Measurements from ENCODE around the gene CDH5.

CDH5 gene

DNA sequence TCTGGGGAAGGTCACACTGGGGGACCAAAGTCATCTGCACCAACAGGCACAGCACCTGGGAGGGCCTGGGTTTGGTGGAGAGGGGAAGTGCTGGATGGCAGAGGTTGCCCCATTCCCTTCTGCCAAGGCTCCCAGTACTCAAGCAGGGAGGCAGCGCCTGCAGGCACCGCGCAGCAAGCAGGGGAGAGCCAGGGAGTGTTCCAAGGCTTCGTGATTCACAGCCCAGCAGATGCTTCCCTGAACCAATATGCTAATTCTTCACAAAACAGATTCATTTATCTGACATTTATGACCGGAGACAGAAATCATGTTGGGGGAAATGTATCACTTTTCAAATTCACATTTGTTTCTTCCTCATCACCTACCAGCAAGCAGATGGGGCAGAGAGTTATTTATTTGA, 13.4 kb upstream of the CDH5 start:
- no peak for DNase-seq (ENCODE audit: extremely low spot score)
- CTCF ChIA-PET, result interaction anchor here (9.2 kb wide), 1 partner anchor 12 kb away, joined by 134 read pairs; no protein-coding TSS in a partner anchor
- POLR2A ChIA-PET, result no interaction called here
- no peak for TF ChIP-seq CTCF (IDR thresholded peaks at IDR 0.05; ENCODE audit: control extremely low read depth, extremely low read depth, low read depth, missing control alignments)

- no peak for DNase-seq (ENCODE audit: extremely low spot score)
- POLR2A ChIA-PET, result no interaction called here
- TF ChIP-seq CTCF (IDR thresholded peaks at IDR 0.05; ENCODE audit: control extremely low read depth, extremely low read depth, low read depth, missing control alignments), result no peak
- CTCF ChIA-PET, result interaction anchor here (1.0 to 9.2 kb wide), 9 partner anchors 9 to 235 kb away, joined by 3 to 134 read pairs (median 4); no protein-coding TSS in a partner anchor
Measured at GRCh38 chr16:66354034-66354909, 12.2 kb upstream of the CDH5 start.

DNA sequence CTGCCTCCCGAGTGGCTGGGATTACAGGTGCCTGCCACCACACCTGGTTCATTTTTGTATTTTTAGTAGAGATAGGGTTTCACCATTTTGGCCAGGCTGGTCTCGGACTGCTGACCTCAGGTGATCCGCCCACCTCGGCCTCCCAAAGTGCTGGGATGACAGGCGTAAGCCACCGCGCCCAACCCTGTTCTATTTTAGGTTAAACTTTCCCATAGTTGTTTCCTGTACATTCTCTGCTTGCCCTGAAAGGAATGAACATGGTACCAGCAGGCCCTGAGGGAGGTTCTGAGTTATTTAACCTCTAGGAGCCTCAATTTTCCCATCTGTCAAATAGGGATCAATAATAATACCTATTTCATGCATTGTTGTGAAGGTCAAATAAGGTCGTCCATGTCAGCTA, 11.0 kb upstream of the CDH5 start:
- ChIA-PET POLR2A (no interaction called here), CTCF (interaction anchor here (1.0 to 9.2 kb wide), 8 partner anchors 14 to 295 kb away, joined by 3 to 134 read pairs (median 4); no protein-coding TSS in a partner anchor)
- DNase-seq (ENCODE audit: extremely low spot score), result no peak
- TF ChIP-seq CTCF (IDR thresholded peaks at IDR 0.05; ENCODE audit: control extremely low read depth, extremely low read depth, low read depth, missing control alignments), result no peak

GRCh38 chr16:66357523-66357928, 9.0 kb upstream of the CDH5 start:
- peak; percentile 71 for DNase-seq (ENCODE audit: extremely low spot score)
- peak; percentile 79 for TF ChIP-seq CTCF (IDR thresholded peaks at IDR 0.05; ENCODE audit: control extremely low read depth, extremely low read depth, low read depth, missing control alignments)
- CTCF ChIA-PET, result interaction anchor here (0.8 to 9.2 kb wide), 26 partner anchors 8 to 510 kb away, joined by 3 to 134 read pairs (median 4); partner anchors contain the start of gene CDH5
- POLR2A ChIA-PET, result no interaction called here

DNA sequence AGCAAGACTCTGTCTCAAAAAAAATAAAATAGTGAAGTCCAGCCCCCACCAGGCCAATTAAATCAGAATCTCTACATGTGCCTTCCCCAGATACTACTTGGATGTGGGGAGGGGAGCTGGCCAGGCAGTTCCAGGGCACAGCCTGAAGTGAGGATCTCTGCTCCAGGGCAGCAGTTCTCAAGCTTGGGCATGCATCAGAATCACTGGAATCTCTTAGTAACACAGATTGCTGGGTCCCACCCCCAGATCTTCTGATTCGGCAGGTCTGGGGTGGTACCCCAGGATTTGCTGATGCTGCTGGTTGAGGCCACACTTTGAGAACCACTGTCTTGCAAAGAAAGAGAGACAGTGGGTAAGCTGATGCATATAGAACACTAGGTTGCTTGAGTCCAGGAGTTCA, 8.3 kb upstream of the CDH5 start:
- POLR2A ChIA-PET, result no interaction called here

DNA sequence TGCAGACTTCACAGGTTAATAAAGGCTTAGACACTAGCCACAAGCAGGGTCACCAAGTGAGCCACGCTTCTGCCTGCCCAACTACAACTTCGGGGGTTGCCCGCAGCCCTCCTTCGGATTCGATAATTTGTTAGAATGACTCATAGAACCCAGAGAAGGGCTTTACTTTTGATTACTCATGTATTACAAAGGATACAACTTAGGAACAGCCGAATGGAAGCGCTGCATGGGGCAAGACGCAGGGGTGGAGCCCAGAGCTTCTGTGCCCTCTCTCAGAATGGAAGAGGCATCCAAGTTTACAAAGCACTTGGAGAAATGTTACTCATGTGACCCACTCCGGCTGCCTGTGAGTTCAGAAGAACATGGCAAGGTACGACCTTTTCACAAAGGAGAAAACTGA, 7.5 kb upstream of the CDH5 start:
- ChIA-PET POLR2A (no interaction called here), CTCF (interaction anchor here (0.6 to 9.2 kb wide), 7 partner anchors 9 to 230 kb away, joined by 3 to 134 read pairs (median 4); no protein-coding TSS in a partner anchor)
- no peak for TF ChIP-seq CTCF (IDR thresholded peaks at IDR 0.05; ENCODE audit: control extremely low read depth, extremely low read depth, low read depth, missing control alignments)

More for the DNA sequence above, 8.3 kb upstream of the CDH5 start:
- DNase-seq (ENCODE audit: extremely low spot score), result no peak
- CTCF ChIA-PET, result interaction anchor here (0.6 to 9.2 kb wide), 22 partner anchors 8 to 510 kb away, joined by 3 to 134 read pairs (median 4); partner anchors contain the start of gene CDH5
- no peak for TF ChIP-seq CTCF (IDR thresholded peaks at IDR 0.05; ENCODE audit: control extremely low read depth, extremely low read depth, low read depth, missing control alignments)

More for the DNA sequence above, 7.5 kb upstream of the CDH5 start:
- DNase-seq (ENCODE audit: extremely low spot score), result no peak

All from GM10248 (cell line).